ENCODE data around the gene MAP3K9.

The MAP3K9 gene

GRCh38 chr14:70713096-70713495 is 96.2 kb downstream of the MAP3K9 start:
- DNase-seq (ENCODE audit: low read depth, low spot score): no peak
- ChIA-PET POLR2A (no interaction called here), CTCF (interaction anchor here (0.7 to 4.4 kb wide), 15 partner anchors 7 to 626 kb away, joined by 3 to 22 read pairs (median 4); no protein-coding TSS in a partner anchor)
- no peak overlapping the region for H3K4me3 ChIP-seq (ENCODE audit: low read depth, low read length)
- no peak for TF ChIP-seq CTCF (IDR thresholded peaks at IDR 0.05; ENCODE audit: insufficient read depth, low read length, missing control alignments)

- TF ChIP-seq CTCF (IDR thresholded peaks at IDR 0.05; ENCODE audit: insufficient read depth, low read length, missing control alignments): no peak
- CTCF ChIA-PET: interaction anchor here (1.5 to 2.0 kb wide), 2 partner anchors 87 to 110 kb away, joined by 3 to 5 read pairs; no protein-coding TSS in a partner anchor
- H3K4me3 ChIP-seq (ENCODE audit: low read depth, low read length): no peak overlapping the region
- no peak for DNase-seq (ENCODE audit: low read depth, low spot score)
- POLR2A ChIA-PET: no interaction called here
Measured at GRCh38 chr14:70711451-70711850, 97.9 kb downstream of the MAP3K9 start.

- DNase-seq (ENCODE audit: low read depth, low spot score): no peak
- POLR2A ChIA-PET: no interaction called here
- CTCF ChIA-PET: interaction anchor here (1.6 to 2.0 kb wide), 2 partner anchors 86 to 87 kb away, joined by 5 read pairs; no protein-coding TSS in a partner anchor
Measured at GRCh38 chr14:70709726-70710382, 99.5 kb downstream of the MAP3K9 start.

GRCh38 chr14:70708717-70709570 is 100.4 kb downstream of the MAP3K9 start:
- POLR2A ChIA-PET: no interaction called here
- DNase-seq (ENCODE audit: low read depth, low spot score): no peak
- CTCF ChIA-PET: interaction anchor here (0.7 to 1.6 kb wide), 3 partner anchors 11 to 91 kb away, joined by 3 to 5 read pairs (median 3); no protein-coding TSS in a partner anchor
- no peak for TF ChIP-seq CTCF (IDR thresholded peaks at IDR 0.05; ENCODE audit: insufficient read depth, low read length, missing control alignments)
- H3K4me3 ChIP-seq (ENCODE audit: low read depth, low read length): no peak overlapping the region

More at GRCh38 chr14:70709726-70710382, 99.5 kb downstream of the MAP3K9 start:
- TF ChIP-seq CTCF (IDR thresholded peaks at IDR 0.05; ENCODE audit: insufficient read depth, low read length, missing control alignments): no peak
- no peak overlapping the region for H3K4me3 ChIP-seq (ENCODE audit: low read depth, low read length)

GRCh38 chr14:70707138-70708038 is 101.9 kb downstream of the MAP3K9 start:
- CTCF ChIA-PET: interaction anchor here (1.2 kb wide), 1 partner anchor 89 kb away, joined by 3 read pairs; no protein-coding TSS in a partner anchor
- POLR2A ChIA-PET: no interaction called here
- no peak for DNase-seq (ENCODE audit: low read depth, low spot score)
- H3K4me3 ChIP-seq (ENCODE audit: low read depth, low read length): no peak overlapping the region
- TF ChIP-seq CTCF (IDR thresholded peaks at IDR 0.05; ENCODE audit: insufficient read depth, low read length, missing control alignments): no peak

Data from AG04449 (cell line).